ENCODE measurements around the gene HOATZ. TPM values are rescaled to one million over a fixed set of nuclear protein-coding genes. Genes with fewer than 3 reads are reported as not detected.

HOATZ gene
- polyA plus RNA-seq, 1 of the 3 experiments (the other 2 are of a cell fraction) = 4.9 TPM

GRCh38 chr11:111502611-111503010 is 12.0 kb upstream of the HOATZ start:
- Histone ChIP-seq H4K20me1 (ENCODE audit: insufficient read depth) (no peaks in the 10 kb centered on the region), H3K4me1 (ENCODE audit: control insufficient read depth in 1 of 2, insufficient read depth in 2 of 2, low read depth in 1 of 2, low read length in 1 of 2) (no peaks in the 10 kb centered on the region), H3K9me2 (0 out of 2 replicates have a peak, but pooled peaks cover 5% of the 10 kb centered on the region), H3K27ac (ENCODE audit: low read depth in 2 of 2, low read length in 1 of 2) (no peak overlapping the region), H3K9ac (no peak overlapping the region), H3K36me3 (replicated peaks in 1 of 2; ENCODE audit: control insufficient read depth in 1 of 2, insufficient read depth in 2 of 2, low read length in 1 of 2) (no peaks in the 10 kb centered on the region), H2AFZ (ENCODE audit: low read depth) (no peak overlapping the region), H3K4me3 (ENCODE audit: low read depth in 2 of 2, low read length in 1 of 2) (no peak overlapping the region), H3K27me3 (ENCODE audit: insufficient read depth) (no peaks in the 10 kb centered on the region), H3K4me2 (no peak overlapping the region), H3K79me2 (ENCODE audit: insufficient read depth) (no peaks in the 10 kb centered on the region), H3K9me3 (no peaks in the 10 kb centered on the region), H3F3A (replicated peaks; ENCODE audit: insufficient read depth) (no peaks in the 10 kb centered on the region)
- POLR2A ChIA-PET = no interaction called here
- no peak for DNase-seq
- CTCF ChIA-PET = interaction anchor here (1.0 kb wide), 1 partner anchor 11 kb away, joined by 3 read pairs; no protein-coding TSS in a partner anchor
- WGBS (ENCODE audit: low lambda C conversion rate) = 82% methylated on average over 1 of the region's 1 CpG
- TF ChIP-seq SMC3 (IDR thresholded peaks at IDR 0.05; ENCODE audit: low read depth, low read length) (no peak), MEF2A (IDR thresholded peaks at IDR 0.05; ENCODE audit: borderline replicate concordance, low read depth) (no peak), FOXM1 (IDR thresholded peaks at IDR 0.05; ENCODE audit: low read depth) (no peak), TCF12 (IDR thresholded peaks at IDR 0.05) (no peak), IRF3 (IDR thresholded peaks at IDR 0.05; ENCODE audit: low read depth, low read length) (no peak), MXI1 (IDR thresholded peaks at IDR 0.05; ENCODE audit: low read depth, low read length) (no peak), GABPA (IDR thresholded peaks at IDR 0.05; ENCODE audit: low read depth) (no peak), POLR2AphosphoS5 (IDR thresholded peaks at IDR 0.05; ENCODE audit: low read depth, low read length) (no peak)

GRCh38 chr11:111510311-111510710 is 4.3 kb upstream of the HOATZ start:
- Histone ChIP-seq H3K27me3 (ENCODE audit: insufficient read depth) (no peaks in the 10 kb centered on the region), H3K4me3 (ENCODE audit: low read depth in 2 of 2, low read length in 1 of 2) (no peak overlapping the region), H3K9me3 (no peaks in the 10 kb centered on the region), H3F3A (replicated peaks; ENCODE audit: insufficient read depth) (peaks cover 6% of the 10 kb centered on the region), H3K9ac (no peak overlapping the region), H3K27ac (ENCODE audit: low read depth in 2 of 2, low read length in 1 of 2) (peak overlapping the region; percentile 27 to 31; a peak in 2 of 4 replicates), H3K9me2 (0 out of 2 replicates have a peak, but pooled peaks cover 5% of the 10 kb centered on the region), H3K79me2 (ENCODE audit: insufficient read depth) (no peaks in the 10 kb centered on the region), H2AFZ (ENCODE audit: low read depth) (peak overlapping the region; percentile 60), H4K20me1 (ENCODE audit: insufficient read depth) (no peaks in the 10 kb centered on the region), H3K36me3 (replicated peaks in 1 of 2; ENCODE audit: control insufficient read depth in 1 of 2, insufficient read depth in 2 of 2, low read length in 1 of 2) (no peaks in the 10 kb centered on the region), H3K4me1 (ENCODE audit: control insufficient read depth in 1 of 2, insufficient read depth in 2 of 2, low read depth in 1 of 2, low read length in 1 of 2) (peaks cover 8 to 15% of the 10 kb centered on the region in 2 experiments; a peak in 3 of 4 replicates), H3K4me2 (no peak overlapping the region)
- CTCF ChIA-PET = interaction anchor here (1.2 kb wide), 1 partner anchor 56 kb away, joined by 4 read pairs; no protein-coding TSS in a partner anchor
- WGBS (ENCODE audit: low lambda C conversion rate) = 89% methylated on average over 1 of the region's 1 CpG
- DNase-seq = no peak
- POLR2A ChIA-PET = no interaction called here
- TF ChIP-seq RFX5 (IDR thresholded peaks at IDR 0.05; ENCODE audit: low read length) = no peak
- no peak for TF ChIP-seq GABPA (IDR thresholded peaks at IDR 0.05; ENCODE audit: low read depth)
- no peak for TF ChIP-seq RAD21 (IDR thresholded peaks at IDR 0.05; ENCODE audit: low read length)
- no peak for TF ChIP-seq FOXM1 (IDR thresholded peaks at IDR 0.05; ENCODE audit: low read depth)
- no peak for TF ChIP-seq FOXJ3 (CRISPR knock-in tag; IDR thresholded peaks at IDR 0.05)
- no peak for TF ChIP-seq IRF3 (IDR thresholded peaks at IDR 0.05; ENCODE audit: low read depth, low read length)
- no peak for TF ChIP-seq SIN3A (IDR thresholded peaks at IDR 0.05; ENCODE audit: borderline replicate concordance, low read depth, low read length)
- no peak for TF ChIP-seq REST (IDR thresholded peaks at IDR 0.05; ENCODE audit: low read depth, low read length)
- no peak for TF ChIP-seq EP300 (IDR thresholded peaks at IDR 0.05; ENCODE audit: borderline replicate concordance in 1 of 2, low read depth in 1 of 2, low read length in 1 of 2)
- no peak for TF ChIP-seq ELF1 (IDR thresholded peaks at IDR 0.05)
- no peak for TF ChIP-seq USF1 (IDR thresholded peaks at IDR 0.05; ENCODE audit: borderline replicate concordance, low read depth)
- no peak for TF ChIP-seq TEAD4 (IDR thresholded peaks at IDR 0.05; ENCODE audit: borderline replicate concordance, insufficient read depth)
- TF ChIP-seq RXRA (IDR thresholded peaks at IDR 0.05; ENCODE audit: borderline replicate concordance, low read depth) = no peak
- no peak for TF ChIP-seq PBX3 (IDR thresholded peaks at IDR 0.05)
- TF ChIP-seq MXI1 (IDR thresholded peaks at IDR 0.05; ENCODE audit: low read depth, low read length) = no peak
- no peak for TF ChIP-seq POLR2AphosphoS5 (IDR thresholded peaks at IDR 0.05; ENCODE audit: low read depth, low read length)

Measured in SK-N-SH (cell line).